ENCODE measurements around the gene CD300A.

- no peak for TF ChIP-seq CTCF (optimal IDR thresholded peaks at IDR 0.05 in 1 of 3, IDR thresholded peaks at IDR 0.05 in 1 of 3, conservative IDR thresholded peaks at IDR 0.05 in 1 of 3; ENCODE audit: extremely low read depth in 1 of 3, insufficient read depth in 2 of 3, low read length in 3 of 3)
- TF ChIP-seq EZH2 (IDR thresholded peaks at IDR 0.05; ENCODE audit: low read length) = no peak
Observed at GRCh38 chr17:74459622-74460021, 6.8 kb upstream of the CD300A start.
